CD8-positive, alpha-beta memory T cell (primary cell): ENCODE data around the gene SLC9A1. TPM values are rescaled to one million over a fixed set of nuclear protein-coding genes. Genes with fewer than 3 reads are reported as not detected.
"Not testable (repeated sequence)": the region's sequence is repeated elsewhere in the genome, so short reads cannot be mapped to it uniquely, and the experiment has no call there.

Experiments
- CTCF ChIA-PET: fragments of 350-600 bp; sonication (Branson Sonifier 250); formaldehyde crosslinking; loops from one replicate; lab custom pipeline; 2021; ENCODE audit warnings: antibody characterized with exemption; lab: Charles Lee
- POLR2A ChIA-PET: fragments of 350-600 bp; sonication (Branson Sonifier 250); formaldehyde crosslinking; loops from one replicate; lab custom pipeline; 2021; ENCODE audit warnings: antibody characterized with exemption; lab: Charles Lee
- DNase-seq, 5 donors: peaks; one replicate each; pipeline versions ENCODE4 v3.0.0 to v3.0.0-alpha.2; 2020 to 2022; ENCODE audit warnings: mixed read lengths in 1 of 5
- H3K27ac ChIP-seq: one replicate; pipeline ENCODE4 v1.7.0; 2013; ENCODE audit warnings: low read depth, mild to moderate bottlenecking, low read length, moderate library complexity
- H3K27me3 ChIP-seq: 2 replicates; pipeline ENCODE4 v1.7.0; 2013; ENCODE audit warnings: low read length, mild to moderate bottlenecking; ENCODE audit not compliant: insufficient read depth, poor library complexity, severe bottlenecking
- H3K36me3 ChIP-seq: 2 replicates; pipeline ENCODE4 v1.7.0; 2013; ENCODE audit warnings: mild to moderate bottlenecking, low read length, moderate library complexity; ENCODE audit not compliant: insufficient read depth
- H3K4me1 ChIP-seq: 2 replicates; pipeline ENCODE4 v1.7.0; 2013; ENCODE audit warnings: mild to moderate bottlenecking, low read length, moderate library complexity; ENCODE audit not compliant: insufficient read depth
- H3K4me3 ChIP-seq: 2 replicates; pipeline ENCODE4 v1.7.0; 2013; ENCODE audit warnings: mild to moderate bottlenecking, low read length
- H3K9me3 ChIP-seq: 2 replicates; pipeline ENCODE4 v1.7.0; 2013; ENCODE audit warnings: mild to moderate bottlenecking, low read length
- H3K27ac Mint-ChIP-seq, 8 donors: one replicate each; pipeline ENCODE4 v1.8.0; 2020 to 2021; ENCODE audit warnings: mixed read lengths in 8 of 8, mild to moderate bottlenecking in 6 of 8, inconsistent platforms in 3 of 8, moderate library complexity in 3 of 8
- H3K27me3 Mint-ChIP-seq, 2 donors: one replicate each; pipeline ENCODE4 v1.8.0; 2020 to 2021; ENCODE audit warnings: mixed read lengths in 2 of 2, mild to moderate bottlenecking in 1 of 2, moderate library complexity in 1 of 2
- H3K36me3 Mint-ChIP-seq, 3 donors: one replicate each; pipeline ENCODE4 v1.8.0; 2020 to 2021; ENCODE audit warnings: mixed read lengths in 3 of 3, inconsistent platforms in 1 of 3, mild to moderate bottlenecking in 1 of 3
- H3K4me1 Mint-ChIP-seq, 3 donors: one replicate each; pipeline ENCODE4 v1.8.0; 2020 to 2021; ENCODE audit warnings: mixed read lengths in 3 of 3, inconsistent platforms in 1 of 3, mild to moderate bottlenecking in 1 of 3
- H3K4me3 Mint-ChIP-seq, 7 donors: one replicate each; pipeline ENCODE4 v1.8.0; 2020 to 2021; ENCODE audit warnings: mixed read lengths in 7 of 7, mild to moderate bottlenecking in 6 of 7, moderate library complexity in 4 of 7, inconsistent platforms in 2 of 7
- H3K9me3 Mint-ChIP-seq, 5 donors: one replicate each; pipeline ENCODE4 v1.8.0; 2020 to 2022; ENCODE audit warnings: mixed read lengths in 5 of 5, mild to moderate bottlenecking in 3 of 5, moderate library complexity in 2 of 5, inconsistent platforms in 1 of 5
- polyA plus RNA-seq: library from polyadenylated mRNA; unstranded; fragments of 300-500 nt; fragmentation: Illumina TruSeq; gene quantifications from one replicate; pipeline ENCODE4 v1.2.3, GENCODE V29; 2021
- total RNA-seq, 2 experiments: library from RNA; stranded (reverse); gene quantifications; one replicate each; pipeline ENCODE4 v1.2.3, GENCODE V29; 2021

Gene SLC9A1
- total and polyA plus RNA-seq, 3 experiments from 2014 or later = 15.3 to 24.8 (median 23.9) TPM

DNA sequence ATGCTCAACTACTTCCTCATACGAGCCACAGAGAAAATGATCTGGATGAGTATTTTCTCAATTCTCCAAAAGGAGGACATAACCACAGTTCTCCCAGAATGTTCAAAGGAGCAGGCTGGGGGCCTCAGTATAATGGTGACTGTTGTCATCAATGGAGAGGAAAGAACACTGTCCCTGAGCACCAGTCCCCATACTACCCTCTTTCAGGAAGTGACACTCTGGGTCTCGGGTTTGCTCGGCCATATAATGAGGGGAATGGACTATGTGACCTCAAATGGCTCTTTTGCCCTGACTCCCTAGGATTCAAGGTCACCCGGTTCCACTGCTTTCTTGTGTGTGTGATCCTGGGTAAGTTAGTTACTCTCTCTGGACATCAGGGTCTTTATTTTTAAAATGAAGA is 22.8 kb downstream of the SLC9A1 start:
- no peaks in the 10 kb centered on the region for H3K9me3 Mint-ChIP-seq
- Histone ChIP-seq H3K9me3 (no peaks in the 10 kb centered on the region), H3K27ac (no peak overlapping the region), H3K36me3 (no peaks in the 10 kb centered on the region), H3K4me3 (no peak overlapping the region), H3K4me1 (peaks cover 19% of the 10 kb centered on the region), H3K27me3 (no peaks in the 10 kb centered on the region)
- H3K36me3 Mint-ChIP-seq = peaks cover 0 to 13% (median 4%) of the 10 kb centered on the region in 3 donors
- DNase-seq = no peak
- H3K4me3 Mint-ChIP-seq = no peak overlapping the region
- peak overlapping the region in 3 of 8 donors; percentile 29 to 43 (median 36) for H3K27ac Mint-ChIP-seq
- POLR2A ChIA-PET = no interaction called here
- no peaks in the 10 kb centered on the region for H3K27me3 Mint-ChIP-seq
- CTCF ChIA-PET = no interaction called here
- peaks cover 17 to 19% (median 18%) of the 10 kb centered on the region in 3 donors for H3K4me1 Mint-ChIP-seq

- no peaks in the 10 kb centered on the region for H3K9me3 ChIP-seq
- H3K4me3 ChIP-seq = no peak overlapping the region
- Mint-ChIP-seq H3K9me3 (no peaks in the 10 kb centered on the region), H3K4me1 (peaks cover 4 to 10% (median 5%) of the 10 kb centered on the region in 3 donors), H3K36me3 (peaks cover 0 to 13% (median 6%) of the 10 kb centered on the region in 3 donors), H3K4me3 (no peak overlapping the region), H3K27me3 (no peaks in the 10 kb centered on the region), H3K27ac (peak overlapping the region in 1 of 8 donors; percentile 47)
- no peak overlapping the region for H3K27ac ChIP-seq
- H3K4me1 ChIP-seq = peaks cover 5% of the 10 kb centered on the region
- POLR2A ChIA-PET = interaction anchor here (0.7 kb wide), 1 partner anchor 103 kb away, joined by 5 read pairs; no protein-coding TSS in a partner anchor
- H3K27me3 ChIP-seq = no peaks in the 10 kb centered on the region
- H3K36me3 ChIP-seq = no peaks in the 10 kb centered on the region
- no peak for DNase-seq
- CTCF ChIA-PET = interaction anchor here (1.5 kb wide), 1 partner anchor 18 kb away, joined by 5 read pairs; no protein-coding TSS in a partner anchor
Observed at GRCh38 chr1:27130798-27131197, 24.1 kb downstream of the SLC9A1 start.

DNA sequence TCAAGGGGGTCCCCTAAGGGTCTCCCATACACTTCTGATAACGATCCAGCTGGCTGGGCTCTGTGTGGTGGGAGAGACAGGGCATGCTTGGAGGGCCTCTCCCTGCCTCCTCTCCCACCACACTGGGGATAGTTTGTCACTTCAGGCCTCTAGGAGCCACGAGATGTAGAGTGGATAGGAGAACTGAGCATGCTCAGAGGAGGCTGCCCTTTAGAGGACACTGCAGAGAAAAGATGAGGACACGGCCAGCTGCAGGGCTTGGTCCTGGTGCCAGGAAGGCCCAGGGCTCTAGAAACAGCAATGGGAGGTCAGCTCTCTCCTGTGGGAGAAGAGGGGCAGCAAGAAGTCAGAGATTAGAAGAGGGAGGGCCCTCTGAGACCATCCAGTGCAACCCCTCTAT is 25.7 kb downstream of the SLC9A1 start:
- Mint-ChIP-seq H3K27me3 (no peaks in the 10 kb centered on the region), H3K4me3 (no peak overlapping the region), H3K9me3 (peaks cover 0 to 1% (median 0%) of the 10 kb centered on the region in 5 donors), H3K4me1 (peaks cover 0 to 5% (median 0%) of the 10 kb centered on the region in 3 donors), H3K36me3 (peaks cover 0 to 11% (median 5%) of the 10 kb centered on the region in 3 donors), H3K27ac (peak overlapping the region in 1 of 8 donors; percentile 9)
- DNase-seq = no peak
- Histone ChIP-seq H3K9me3 (no peaks in the 10 kb centered on the region), H3K4me1 (no peaks in the 10 kb centered on the region), H3K27me3 (no peaks in the 10 kb centered on the region), H3K36me3 (no peaks in the 10 kb centered on the region), H3K27ac (no peak overlapping the region), H3K4me3 (no peak overlapping the region)
- ChIA-PET CTCF (no interaction called here), POLR2A (no interaction called here)

DNA sequence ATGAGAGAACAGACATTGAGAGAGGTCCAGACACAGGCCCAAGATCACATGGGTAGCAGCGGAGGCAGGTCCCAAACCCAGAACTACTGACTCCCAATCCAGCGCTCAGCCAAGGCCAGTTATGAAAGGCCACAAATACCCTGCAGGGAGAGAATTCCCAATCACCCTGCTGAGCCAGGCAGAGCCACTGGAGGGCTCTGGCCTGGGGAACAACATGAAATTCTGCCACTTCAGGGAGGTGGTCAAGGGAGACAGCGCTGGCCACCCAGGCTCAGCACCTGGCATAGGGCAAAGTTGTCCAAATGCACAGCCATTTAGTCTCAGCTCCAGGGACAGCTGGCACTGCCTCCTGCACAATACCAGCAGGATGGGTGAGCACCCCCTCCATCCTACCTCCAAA is 27.5 kb downstream of the SLC9A1 start:
- Mint-ChIP-seq H3K9me3 (peaks cover 0 to 1% (median 0%) of the 10 kb centered on the region in 5 donors), H3K4me1 (peaks cover 0 to 5% (median 0%) of the 10 kb centered on the region in 3 donors), H3K36me3 (peaks cover 0 to 9% (median 3%) of the 10 kb centered on the region in 3 donors), H3K4me3 (no peak overlapping the region), H3K27ac (peak overlapping the region in 1 of 8 donors; percentile 65), H3K27me3 (no peaks in the 10 kb centered on the region)
- Histone ChIP-seq H3K36me3 (no peaks in the 10 kb centered on the region), H3K4me1 (no peaks in the 10 kb centered on the region), H3K27ac (no peak overlapping the region), H3K9me3 (no peaks in the 10 kb centered on the region), H3K4me3 (no peak overlapping the region), H3K27me3 (no peaks in the 10 kb centered on the region)
- DNase-seq = no peak
- ChIA-PET CTCF (no interaction called here), POLR2A (no interaction called here)

DNA sequence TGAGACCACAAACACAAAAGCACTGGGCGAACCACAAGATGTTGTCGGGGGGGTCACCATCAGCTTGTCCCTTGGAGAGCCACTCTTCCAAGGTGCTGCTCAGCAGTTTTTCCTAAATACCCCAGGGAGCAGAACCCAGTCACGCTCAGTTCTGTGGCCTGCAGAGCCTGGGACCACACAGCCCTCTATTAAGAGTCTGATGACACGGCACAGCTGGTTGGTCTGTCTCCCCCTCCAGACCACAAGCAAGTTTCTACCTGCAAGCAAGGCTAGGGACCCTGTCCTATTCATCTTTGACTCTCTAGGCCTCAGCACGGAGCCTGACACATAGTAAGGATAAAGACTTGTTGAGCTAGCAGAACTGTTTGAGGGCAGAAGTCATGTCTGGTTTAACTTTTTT is 28.5 kb downstream of the SLC9A1 start:
- no peak for DNase-seq
- H3K27ac ChIP-seq = no peak overlapping the region
- H3K4me1 Mint-ChIP-seq = peaks cover 0 to 5% (median 0%) of the 10 kb centered on the region in 3 donors
- H3K27ac Mint-ChIP-seq = peak overlapping the region in 2 of 8 donors; percentile 54 to 79
- peaks cover 0 to 9% (median 2%) of the 10 kb centered on the region in 3 donors for H3K36me3 Mint-ChIP-seq
- ChIA-PET POLR2A (no interaction called here), CTCF (interaction anchor here (1.6 kb wide), 1 partner anchor 15 kb away, joined by 4 read pairs; no protein-coding TSS in a partner anchor)
- no peaks in the 10 kb centered on the region for H3K27me3 ChIP-seq
- H3K4me1 ChIP-seq = no peaks in the 10 kb centered on the region
- no peaks in the 10 kb centered on the region for H3K36me3 ChIP-seq
- H3K4me3 ChIP-seq = no peak overlapping the region
- peaks cover 0 to 1% (median 0%) of the 10 kb centered on the region in 5 donors for H3K9me3 Mint-ChIP-seq
- peaks cover 0 to 1% of the 10 kb centered on the region in 2 donors for H3K27me3 Mint-ChIP-seq
- no peaks in the 10 kb centered on the region for H3K9me3 ChIP-seq
- H3K4me3 Mint-ChIP-seq = no peak overlapping the region

DNA sequence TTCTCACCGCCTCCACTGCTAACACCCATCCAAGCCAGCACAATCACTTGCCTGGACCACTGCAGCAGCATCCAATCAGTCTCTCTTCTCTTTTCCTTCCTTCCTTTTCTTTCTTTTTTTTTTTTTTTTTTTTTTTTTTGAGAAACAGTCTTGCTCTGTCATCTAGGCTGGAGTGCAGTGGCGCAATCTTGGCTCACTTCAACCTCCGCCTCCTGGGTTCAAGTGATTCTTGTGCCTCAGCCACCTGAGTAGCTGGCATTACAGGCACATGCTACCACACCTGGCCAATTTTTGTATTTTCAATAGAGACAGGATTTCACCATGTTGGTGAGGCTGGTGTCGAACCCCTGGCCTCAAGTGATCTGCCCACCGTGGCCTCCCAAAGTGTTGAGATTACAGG is 29.8 kb downstream of the SLC9A1 start:
- H3K36me3 ChIP-seq, H3K27ac ChIP-seq, DNase-seq, H3K4me1 Mint-ChIP-seq, H3K27me3 ChIP-seq, H3K9me3 Mint-ChIP-seq, H3K9me3 ChIP-seq, H3K27me3 Mint-ChIP-seq, H3K4me1 ChIP-seq, POLR2A ChIA-PET, H3K4me3 ChIP-seq, H3K27ac Mint-ChIP-seq, H3K4me3 Mint-ChIP-seq: not testable (repeated sequence)
- H3K36me3 Mint-ChIP-seq = peaks cover 0 to 12% (median 4%) of the 10 kb centered on the region in 3 donors
- CTCF ChIA-PET = interaction anchor here (1.6 kb wide), 1 partner anchor 13 kb away, joined by 4 read pairs; no protein-coding TSS in a partner anchor

DNA sequence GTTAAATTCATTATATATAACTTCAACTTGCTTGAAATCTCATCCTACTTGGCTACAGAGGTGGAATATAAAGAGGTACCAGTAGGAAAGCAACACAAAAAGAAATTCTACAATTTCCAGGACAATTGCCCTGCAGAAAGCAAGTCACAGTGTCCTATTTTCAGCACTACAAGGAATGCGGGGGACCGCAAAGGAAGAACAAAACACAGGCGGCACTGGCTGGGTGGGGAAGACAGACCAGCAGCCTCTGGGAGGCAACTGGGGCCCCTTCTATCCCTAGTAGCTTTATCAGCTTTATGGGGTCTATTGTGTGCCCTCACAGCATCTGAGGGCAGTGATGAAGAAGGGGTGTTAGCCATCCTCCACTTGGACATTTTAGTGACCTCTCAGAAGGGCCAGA is 30.5 kb downstream of the SLC9A1 start:
- H3K27me3 ChIP-seq = no peaks in the 10 kb centered on the region
- H3K4me1 ChIP-seq = no peaks in the 10 kb centered on the region
- no peak overlapping the region for H3K27ac ChIP-seq
- peaks cover 0 to 14% (median 4%) of the 10 kb centered on the region in 3 donors for H3K36me3 Mint-ChIP-seq
- ChIA-PET CTCF (no interaction called here), POLR2A (interaction anchor here (0.6 kb wide), 1 partner anchor 35 kb away, joined by 3 read pairs; no protein-coding TSS in a partner anchor)
- no peak for DNase-seq
- no peak overlapping the region for H3K4me3 ChIP-seq
- H3K27ac Mint-ChIP-seq = no peak overlapping the region
- H3K4me3 Mint-ChIP-seq = no peak overlapping the region
- H3K36me3 ChIP-seq = no peaks in the 10 kb centered on the region
- H3K9me3 Mint-ChIP-seq = peaks cover 0 to 1% (median 0%) of the 10 kb centered on the region in 5 donors
- peaks cover 0 to 1% of the 10 kb centered on the region in 2 donors for H3K27me3 Mint-ChIP-seq
- no peaks in the 10 kb centered on the region for H3K9me3 ChIP-seq
- H3K4me1 Mint-ChIP-seq = peaks cover 0 to 5% (median 0%) of the 10 kb centered on the region in 3 donors

- Mint-ChIP-seq H3K27me3 (peaks cover 0 to 1% of the 10 kb centered on the region in 2 donors), H3K36me3 (peaks cover 0 to 8% (median 4%) of the 10 kb centered on the region in 3 donors), H3K4me3 (no peak overlapping the region), H3K27ac (peak overlapping the region in 2 of 8 donors; percentile 61 to 89), H3K4me1 (peaks cover 0 to 5% (median 0%) of the 10 kb centered on the region in 3 donors), H3K9me3 (peaks cover 0 to 1% (median 0%) of the 10 kb centered on the region in 5 donors)
- Histone ChIP-seq H3K4me3 (no peak overlapping the region), H3K36me3 (no peaks in the 10 kb centered on the region), H3K27me3 (no peaks in the 10 kb centered on the region), H3K4me1 (no peaks in the 10 kb centered on the region), H3K9me3 (no peaks in the 10 kb centered on the region), H3K27ac (no peak overlapping the region)
- ChIA-PET CTCF (interaction anchor here (1.6 kb wide), 1 partner anchor 32 kb away, joined by 6 read pairs; the partner anchor contains the start of gene SLC9A1), POLR2A (no interaction called here)
- no peak for DNase-seq
Observed at GRCh38 chr1:27122652-27123051, 32.3 kb downstream of the SLC9A1 start.
